PC-9 (cell line): Measurements from ENCODE around the gene IFNGR2.
"Not testable (repeated sequence)": the region's sequence is repeated elsewhere in the genome, so short reads cannot be mapped to it uniquely, and the experiment has no call there.

Experiments
- EZH2 ChIP-seq: fragments of 200-600 bp; sonication (generic); IDR thresholded peaks from 2 replicates; pipeline ENCODE4 v1.8.0; 2017; ENCODE audit warnings: antibody characterized with exemption, low read depth
- TF ChIP-seq, protein P1 (sequence below): fragments of 200-600 bp; sonication (generic); conservative IDR thresholded peaks from 2 replicates; pipeline ENCODE4 v1.6.1; 2017; ENCODE audit warnings: mixed run types, antibody characterized with exemption, mild to moderate bottlenecking, moderate library complexity

DNA sequence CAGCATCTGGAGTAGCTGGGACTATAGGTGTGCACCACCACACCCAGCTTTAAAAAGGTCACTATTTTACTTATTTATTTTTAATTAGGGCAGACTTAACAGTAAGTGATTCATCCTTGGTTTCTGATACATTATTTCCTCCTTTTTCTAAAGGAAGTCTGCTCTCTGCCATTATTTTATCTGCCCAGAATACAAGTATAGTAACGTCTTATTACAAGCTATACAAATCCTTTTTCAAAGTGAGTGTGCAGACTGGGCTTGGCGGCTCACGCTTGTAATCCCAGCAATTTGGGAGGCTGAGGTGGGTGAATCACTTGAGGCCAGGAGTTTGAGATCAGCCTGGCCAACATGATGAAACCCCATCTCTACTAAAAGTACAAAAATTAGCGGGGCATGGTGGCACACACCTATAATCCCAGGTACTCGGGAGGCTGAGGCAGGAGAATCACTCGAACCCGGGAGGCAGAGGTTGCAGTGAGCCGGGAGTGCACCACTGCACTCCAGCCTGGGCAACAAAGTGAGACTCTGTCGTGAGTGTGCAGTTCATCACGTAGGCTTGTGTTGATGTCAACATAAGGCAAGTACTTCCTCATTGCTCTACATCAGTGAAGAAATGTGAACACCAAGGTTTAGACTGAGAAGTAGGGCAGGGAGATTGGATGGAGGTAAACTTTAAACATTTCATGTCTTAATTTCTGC is 39.2 kb upstream of the IFNGR2 start:
- TF ChIP-seq, protein P1, sequence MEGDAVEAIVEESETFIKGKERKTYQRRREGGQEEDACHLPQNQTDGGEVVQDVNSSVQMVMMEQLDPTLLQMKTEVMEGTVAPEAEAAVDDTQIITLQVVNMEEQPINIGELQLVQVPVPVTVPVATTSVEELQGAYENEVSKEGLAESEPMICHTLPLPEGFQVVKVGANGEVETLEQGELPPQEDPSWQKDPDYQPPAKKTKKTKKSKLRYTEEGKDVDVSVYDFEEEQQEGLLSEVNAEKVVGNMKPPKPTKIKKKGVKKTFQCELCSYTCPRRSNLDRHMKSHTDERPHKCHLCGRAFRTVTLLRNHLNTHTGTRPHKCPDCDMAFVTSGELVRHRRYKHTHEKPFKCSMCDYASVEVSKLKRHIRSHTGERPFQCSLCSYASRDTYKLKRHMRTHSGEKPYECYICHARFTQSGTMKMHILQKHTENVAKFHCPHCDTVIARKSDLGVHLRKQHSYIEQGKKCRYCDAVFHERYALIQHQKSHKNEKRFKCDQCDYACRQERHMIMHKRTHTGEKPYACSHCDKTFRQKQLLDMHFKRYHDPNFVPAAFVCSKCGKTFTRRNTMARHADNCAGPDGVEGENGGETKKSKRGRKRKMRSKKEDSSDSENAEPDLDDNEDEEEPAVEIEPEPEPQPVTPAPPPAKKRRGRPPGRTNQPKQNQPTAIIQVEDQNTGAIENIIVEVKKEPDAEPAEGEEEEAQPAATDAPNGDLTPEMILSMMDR = not testable (repeated sequence)
- not testable (repeated sequence) for TF ChIP-seq EZH2
